PC-3 (cell line): ENCODE results near the gene PAN3. TPM values are rescaled to one million over a fixed set of nuclear protein-coding genes. Genes with fewer than 3 reads are reported as not detected.

Experiments used
- ATAC-seq: fragments of 200-7000 bp; cut with Tn5 transposase; 2 replicates; pipeline ENCODE4 v1.9.1; 2020; ENCODE audit warnings: mild to moderate bottlenecking, moderate library complexity
- BruUV-seq: library from RNA; stranded (reverse); fragments of 400-500 nt; replicated peaks from 2 replicates; lab custom pipeline; 2021; lab: Mats Ljungman, UMichigan
- CTCF ChIA-PET: fragments of 300-600 bp; sonication (Branson Sonifier 250); formaldehyde crosslinking; loops from one replicate; lab custom pipeline; 2022; ENCODE audit warnings: antibody characterized with exemption; lab: Charles Lee
- POLR2A ChIA-PET: fragments of 300-600 bp; sonication (Branson Sonifier 250); formaldehyde crosslinking; loops from one replicate; lab custom pipeline; 2022; ENCODE audit warnings: antibody characterized with exemption; ENCODE audit not compliant: unreplicated experiment; lab: Charles Lee
- DNase-seq: peaks from one replicate; pipeline ENCODE4 v3.0.0-alpha.2; 2015
- H2AFZ ChIP-seq: fragments of 300-600 bp; sonication (generic); 2 replicates; pipeline ENCODE4 v1.6.0; 2016; ENCODE audit warnings: antibody characterized with exemption, low read length
- H3F3A ChIP-seq: fragments of 300-600 bp; sonication (generic); one replicate; pipeline ENCODE4 v1.6.0; 2017; ENCODE audit warnings: antibody characterized with exemption, low read length, control low read depth, mild to moderate bottlenecking; ENCODE audit not compliant: unreplicated experiment
- H3K27ac ChIP-seq: fragments of 300-600 bp; sonication (generic); 2 replicates; pipeline ENCODE4 v1.5.1; 2016; ENCODE audit warnings: mild to moderate bottlenecking, low read length
- H3K27me3 ChIP-seq: fragments of 300-600 bp; sonication (generic); 2 replicates; pipeline ENCODE4 v1.6.1; 2016; ENCODE audit warnings: low read length, mixed read lengths
- H3K36me3 ChIP-seq: fragments of 300-600 bp; sonication (generic); 2 replicates; pipeline ENCODE4 v1.6.1; 2016; ENCODE audit warnings: low read depth, mixed run types, low read length, mixed read lengths
- H3K4me1 ChIP-seq: fragments of 300-600 bp; sonication (generic); 2 replicates; pipeline ENCODE4 v1.5.1; 2016; ENCODE audit warnings: low read length; ENCODE audit not compliant: insufficient read depth
- H3K4me2 ChIP-seq: fragments of 300-600 bp; sonication (generic); 2 replicates; pipeline ENCODE4 v1.6.0; 2016; ENCODE audit warnings: low read length
- H3K4me3 ChIP-seq: fragments of 300-600 bp; sonication (generic); 2 replicates; pipeline ENCODE4 v1.5.1; 2016; ENCODE audit warnings: mild to moderate bottlenecking, low read length, mixed read lengths
- H3K79me2 ChIP-seq: fragments of 300-600 bp; sonication (generic); 2 replicates; pipeline ENCODE4 v1.6.1; 2017; ENCODE audit warnings: low read length, mixed read lengths
- H3K9ac ChIP-seq: fragments of 300-600 bp; sonication (generic); 2 replicates; pipeline ENCODE4 v1.6.0; 2016; ENCODE audit warnings: mild to moderate bottlenecking, low read length
- H3K9me2 ChIP-seq: fragments of 300-600 bp; sonication (generic); replicated peaks from 2 replicates; pipeline ENCODE4 v1.6.1; 2016; ENCODE audit warnings: mixed run types, low read length, mixed read lengths
- H3K9me3 ChIP-seq: fragments of 300-600 bp; sonication (generic); 2 replicates; pipeline ENCODE4 v1.6.1; 2016; ENCODE audit warnings: low read length, mixed read lengths
- H4K20me1 ChIP-seq: fragments of 300-600 bp; sonication (generic); 2 replicates; pipeline ENCODE4 v1.6.1; 2016; ENCODE audit warnings: low read length, mixed read lengths
- EZH2 ChIP-seq: fragments of 300-600 bp; sonication (generic); IDR thresholded peaks from one replicate; pipeline ENCODE4 v1.6.1; 2017; ENCODE audit warnings: antibody characterized with exemption, mild to moderate bottlenecking, low read length; ENCODE audit not compliant: unreplicated experiment
- EZH2phosphoT487 ChIP-seq: fragments of 300-600 bp; sonication (generic); IDR thresholded peaks from 2 replicates; pipeline ENCODE4 v1.6.1; 2018; ENCODE audit warnings: mild to moderate bottlenecking, antibody characterized with exemption, low read length, borderline replicate concordance
- intact Hi-C: fragments of 100-400 bp; cut with micrococcal nuclease; formaldehyde crosslinking; loops from 2 replicates; pipeline ENCODE4 v1.9.0; 2023
- total RNA-seq: library from RNA; depleted of rRNA; stranded (reverse); fragments of >200 nt; gene quantifications from 2 replicates; pipeline ENCODE4 v1.2.3, GENCODE V29; 2014
- TF ChIP-seq, protein P1 (sequence below): fragments of 300-600 bp; sonication (generic); conservative IDR thresholded peaks from 2 replicates; pipeline ENCODE4 v1.5.1; 2017; ENCODE audit warnings: antibody characterized with exemption, low read depth, mild to moderate bottlenecking, low read length

PAN3 gene
- total RNA-seq, 1 experiment from 2014 or later: 14.6 TPM

DNA sequence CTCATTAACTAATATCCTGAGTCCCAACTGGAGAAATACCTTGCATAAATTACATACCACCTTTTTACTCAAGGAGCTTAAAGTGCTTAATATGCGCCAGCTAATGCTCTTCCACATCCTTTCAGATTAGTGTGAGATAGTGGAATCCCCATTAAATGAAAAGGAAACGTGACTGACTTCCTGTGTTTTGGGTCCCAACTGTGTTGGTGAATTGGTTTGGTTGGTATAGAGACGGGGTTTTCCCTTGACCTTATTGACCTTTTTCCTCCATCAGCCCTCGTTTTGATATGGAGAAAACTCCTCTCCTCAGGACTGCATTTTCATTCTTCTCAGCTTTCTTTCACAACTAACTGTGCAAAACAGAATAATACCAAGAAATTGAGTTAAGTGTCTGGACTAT lies 163.5 kb downstream of the PAN3 start:
- Histone ChIP-seq H3K27ac (no peak overlapping the region), H3K36me3 (no peaks in the 10 kb centered on the region), H3K4me3 (no peak overlapping the region), H3K27me3 (no peaks in the 10 kb centered on the region), H3K4me2 (no peak overlapping the region), H3K9ac (no peak overlapping the region), H3F3A (no peaks in the 10 kb centered on the region), H2AFZ (no peak overlapping the region), H4K20me1 (no peaks in the 10 kb centered on the region), H3K9me2 (no peaks in the 10 kb centered on the region), H3K79me2 (no peaks in the 10 kb centered on the region), H3K4me1 (no peaks in the 10 kb centered on the region), H3K9me3 (no peaks in the 10 kb centered on the region)
- POLR2A ChIA-PET: no interaction called here
- TF ChIP-seq, protein P1, sequence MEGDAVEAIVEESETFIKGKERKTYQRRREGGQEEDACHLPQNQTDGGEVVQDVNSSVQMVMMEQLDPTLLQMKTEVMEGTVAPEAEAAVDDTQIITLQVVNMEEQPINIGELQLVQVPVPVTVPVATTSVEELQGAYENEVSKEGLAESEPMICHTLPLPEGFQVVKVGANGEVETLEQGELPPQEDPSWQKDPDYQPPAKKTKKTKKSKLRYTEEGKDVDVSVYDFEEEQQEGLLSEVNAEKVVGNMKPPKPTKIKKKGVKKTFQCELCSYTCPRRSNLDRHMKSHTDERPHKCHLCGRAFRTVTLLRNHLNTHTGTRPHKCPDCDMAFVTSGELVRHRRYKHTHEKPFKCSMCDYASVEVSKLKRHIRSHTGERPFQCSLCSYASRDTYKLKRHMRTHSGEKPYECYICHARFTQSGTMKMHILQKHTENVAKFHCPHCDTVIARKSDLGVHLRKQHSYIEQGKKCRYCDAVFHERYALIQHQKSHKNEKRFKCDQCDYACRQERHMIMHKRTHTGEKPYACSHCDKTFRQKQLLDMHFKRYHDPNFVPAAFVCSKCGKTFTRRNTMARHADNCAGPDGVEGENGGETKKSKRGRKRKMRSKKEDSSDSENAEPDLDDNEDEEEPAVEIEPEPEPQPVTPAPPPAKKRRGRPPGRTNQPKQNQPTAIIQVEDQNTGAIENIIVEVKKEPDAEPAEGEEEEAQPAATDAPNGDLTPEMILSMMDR: no peak
- TF ChIP-seq EZH2 (no peak), EZH2phosphoT487 (no peak)
- BruUV-seq: no TSS peak
- ATAC-seq (no peak), DNase-seq (no peak)
- CTCF ChIA-PET: no interaction called here
- intact Hi-C loops: no loop called here

DNA sequence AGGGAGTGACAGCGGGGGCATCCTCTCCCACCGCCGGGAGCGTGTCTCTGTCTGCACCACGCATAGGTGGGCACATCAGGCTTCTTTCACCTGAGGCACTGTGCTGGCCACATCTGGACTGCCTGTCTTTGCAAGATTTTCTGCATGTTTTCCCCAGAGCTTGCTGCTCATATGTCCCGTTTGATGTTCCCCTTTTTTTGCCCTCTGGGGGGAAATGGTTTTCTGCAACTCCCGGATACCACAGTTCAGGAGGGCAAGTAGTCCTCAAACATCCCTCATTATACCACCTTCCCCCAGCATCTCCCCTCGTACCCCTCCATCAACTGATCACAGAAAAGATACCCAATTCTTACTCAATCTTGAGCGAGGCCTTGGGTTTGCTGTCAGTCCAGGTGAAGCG lies 168.0 kb downstream of the PAN3 start:
- H3K27me3 ChIP-seq: no peaks in the 10 kb centered on the region
- no peak for ATAC-seq
- H3K9me2 ChIP-seq: no peaks in the 10 kb centered on the region
- H3K4me2 ChIP-seq: no peak overlapping the region
- TF ChIP-seq, protein P1: no peak
- TF ChIP-seq EZH2: no peak
- no peak for TF ChIP-seq EZH2phosphoT487
- POLR2A ChIA-PET: no interaction called here
- no peaks in the 10 kb centered on the region for H3F3A ChIP-seq
- no peak overlapping the region for H3K9ac ChIP-seq
- CTCF ChIA-PET: no interaction called here
- BruUV-seq: no TSS peak
- no peak overlapping the region for H3K4me3 ChIP-seq
- no peak for DNase-seq
- no peak overlapping the region for H2AFZ ChIP-seq
- H3K36me3 ChIP-seq: no peaks in the 10 kb centered on the region
- intact Hi-C loops: no loop called here
- H4K20me1 ChIP-seq: no peaks in the 10 kb centered on the region
- H3K4me1 ChIP-seq: no peaks in the 10 kb centered on the region
- no peaks in the 10 kb centered on the region for H3K79me2 ChIP-seq
- H3K27ac ChIP-seq: no peak overlapping the region
- no peaks in the 10 kb centered on the region for H3K9me3 ChIP-seq

GRCh38 chr13:28313579-28313978 lies 175.2 kb downstream of the PAN3 start:
- ATAC-seq (no peak), DNase-seq (no peak)
- Histone ChIP-seq H3F3A (no peaks in the 10 kb centered on the region), H3K9ac (no peak overlapping the region), H4K20me1 (no peaks in the 10 kb centered on the region), H3K4me1 (no peaks in the 10 kb centered on the region), H3K27me3 (no peaks in the 10 kb centered on the region), H3K4me2 (no peak overlapping the region), H3K4me3 (no peak overlapping the region), H3K79me2 (no peaks in the 10 kb centered on the region), H3K36me3 (no peaks in the 10 kb centered on the region), H2AFZ (no peak overlapping the region), H3K9me2 (no peaks in the 10 kb centered on the region), H3K9me3 (no peaks in the 10 kb centered on the region), H3K27ac (no peak overlapping the region)
- TF ChIP-seq EZH2 (no peak), EZH2phosphoT487 (no peak)
- TF ChIP-seq, protein P1: peak; percentile 34; the same call in 1 of the 2 replicates
- intact Hi-C loops: no loop called here
- ChIA-PET CTCF (no interaction called here), POLR2A (no interaction called here)
- BruUV-seq: no TSS peak
